ENCODE data around the gene HMG20A.

GRCh38 chr15:77414789-77415442, 5.8 kb upstream of the HMG20A start:
- TF ChIP-seq CTCF (IDR thresholded peaks at IDR 0.05) (no peak), POLR2A (IDR thresholded peaks at IDR 0.05) (no peak)
